CD14-positive monocyte (primary cell): ENCODE measurements around the gene APCDD1L. TPM values are rescaled to one million over a fixed set of nuclear protein-coding genes. Genes with fewer than 3 reads are reported as not detected.

ENCODE experiments used
- DNase-seq, 3 donors: peaks; one replicate each; pipeline ENCODE4 v3.0.0-alpha.2; 2011 to 2022
- H2AFZ ChIP-seq: 2 replicates; pipeline ENCODE4 v1.6.0; 2012; ENCODE audit warnings: mild to moderate bottlenecking, low read depth, low read length, inconsistent platforms; ENCODE audit not compliant: insufficient read depth, poor library complexity, severe bottlenecking
- H3K27ac ChIP-seq, 2 donors: 1 replicate in 1 of 2; 2 replicates in 1 of 2; pipeline ENCODE4 v1.5.1; 2012 to 2013; ENCODE audit warnings: low read length in 2 of 2, control low read depth in 1 of 2, inconsistent platforms in 1 of 2, low read depth in 1 of 2, mild to moderate bottlenecking in 1 of 2
- H3K27me3 ChIP-seq, 2 donors: one replicate each; pipeline versions ENCODE4 v1.6.0 to v1.6.1; 2011 to 2013; ENCODE audit warnings: low read length in 2 of 2; ENCODE audit not compliant: control insufficient read depth in 2 of 2, insufficient read depth in 2 of 2
- H3K36me3 ChIP-seq, 2 donors: replicated peaks in 1 of 2; 1 replicate in 1 of 2; 2 replicates in 1 of 2; pipeline versions ENCODE4 v1.5.1 to v1.6.1; 2012 to 2013; ENCODE audit warnings: low read length in 2 of 2, control low read depth in 1 of 2, inconsistent platforms in 1 of 2, mild to moderate bottlenecking in 1 of 2; ENCODE audit not compliant: insufficient read depth in 2 of 2, control insufficient read depth in 1 of 2
- H3K4me1 ChIP-seq, 2 donors: 1 replicate in 1 of 2; 2 replicates in 1 of 2; pipeline versions ENCODE4 v1.5.1 to v1.6.1; 2012 to 2013; ENCODE audit warnings: low read length in 2 of 2, control low read depth in 1 of 2, inconsistent platforms in 1 of 2, mild to moderate bottlenecking in 1 of 2, moderate library complexity in 1 of 2; ENCODE audit not compliant: insufficient read depth in 2 of 2, control insufficient read depth in 1 of 2
- H3K4me2 ChIP-seq: replicated peaks from 2 replicates; pipeline ENCODE3; 2012; ENCODE audit warnings: low read length, moderate library complexity, mild to moderate bottlenecking; ENCODE audit not compliant: poor library complexity, severe bottlenecking; ENCODE audit errors: extremely low read depth
- H3K4me3 ChIP-seq, 3 experiments: fragments of 200-600 bp in 1 of 3; sonication (generic) in 1 of 3; replicated peaks in 1 of 3; 1 replicate in 2 of 3; 2 replicates in 1 of 3; pipeline ENCODE4 v1.5.1; 2011 to 2013; ENCODE audit warnings: low read length in 3 of 3, mild to moderate bottlenecking in 3 of 3, control low read depth in 2 of 3, low read depth in 2 of 3, inconsistent platforms in 1 of 3, moderate library complexity in 1 of 3
- H3K79me2 ChIP-seq: 2 replicates; pipeline ENCODE4 v1.6.0; 2012; ENCODE audit warnings: mild to moderate bottlenecking, control low read depth, inconsistent platforms, low read length, moderate library complexity; ENCODE audit not compliant: insufficient read depth
- H3K9ac ChIP-seq: 2 replicates; pipeline ENCODE4 v1.6.0; 2017; ENCODE audit warnings: low read length, mild to moderate bottlenecking; ENCODE audit not compliant: insufficient read depth, poor library complexity, severe bottlenecking
- H3K9me3 ChIP-seq, 2 donors: replicated peaks in 1 of 2; 1 replicate in 1 of 2; 2 replicates in 1 of 2; pipeline versions ENCODE4 v1.5.1 to v1.6.1; 2012 to 2013; ENCODE audit warnings: low read length in 2 of 2, control low read depth in 1 of 2; ENCODE audit not compliant: control insufficient read depth in 1 of 2, insufficient read depth in 1 of 2
- H4K20me1 ChIP-seq: 2 replicates; pipeline ENCODE4 v1.6.0; 2012; ENCODE audit warnings: mild to moderate bottlenecking, low read length, control low read depth, moderate library complexity; ENCODE audit not compliant: insufficient read depth
- H3K27ac Mint-ChIP-seq, 7 donors: one replicate each; pipeline ENCODE4 v1.8.0; 2020; ENCODE audit warnings: mild to moderate bottlenecking in 7 of 7, mixed read lengths in 7 of 7, moderate library complexity in 6 of 7, inconsistent platforms in 2 of 7
- H3K27me3 Mint-ChIP-seq, 3 donors: one replicate each; pipeline ENCODE4 v1.8.0; 2021 to 2022; ENCODE audit warnings: low read depth in 3 of 3, mild to moderate bottlenecking in 3 of 3, mixed read lengths in 3 of 3, moderate library complexity in 3 of 3, inconsistent platforms in 1 of 3
- H3K36me3 Mint-ChIP-seq, 2 donors: one replicate each; pipeline ENCODE4 v1.8.0; 2020; ENCODE audit warnings: mixed read lengths in 2 of 2, inconsistent platforms in 1 of 2, mild to moderate bottlenecking in 1 of 2
- H3K4me1 Mint-ChIP-seq: one replicate; pipeline ENCODE4 v1.8.0; 2020; ENCODE audit warnings: mild to moderate bottlenecking, mixed read lengths
- H3K4me3 Mint-ChIP-seq, 2 donors: one replicate each; pipeline ENCODE4 v1.8.0; 2020; ENCODE audit warnings: mild to moderate bottlenecking in 2 of 2, mixed read lengths in 2 of 2, moderate library complexity in 1 of 2
- H3K9me3 Mint-ChIP-seq, 7 donors: one replicate each; pipeline ENCODE4 v1.8.0; 2020 to 2022; ENCODE audit warnings: mixed read lengths in 7 of 7, mild to moderate bottlenecking in 6 of 7, moderate library complexity in 6 of 7, inconsistent platforms in 2 of 7
- WGBS: methylation state at CpG from one replicate; pipeline ENCODE4 v1.1.5; 2013; ENCODE audit warnings: missing lambda C conversion rate; ENCODE audit not compliant: insufficient coverage; 5-methylcytosine and 5-hydroxymethylcytosine counted together
- intact Hi-C, 2 donors: fragments of 100-400 bp; cut with micrococcal nuclease; formaldehyde crosslinking; loops; one replicate each; pipeline versions ENCODE4 v1.15.0 to v1.15.1; 2023
- polyA plus RNA-seq, 3 donors: library from polyadenylated mRNA; depleted of rRNA in 1 of 3; unstranded in 2 of 3; stranded (reverse) in 1 of 3; fragments of 300-500 nt in 2 of 3; fragments of >200 nt in 1 of 3; fragmentation: Illumina TruSeq in 2 of 3; gene quantifications; 1 replicate in 2 of 3; 2 replicates in 1 of 3; pipeline ENCODE4 v1.2.3, GENCODE V29; 2012 to 2021
- TF ChIP-seq, protein P1 (sequence below): fragments of 200-600 bp; IDR thresholded peaks from one replicate; pipeline ENCODE4 v1.8.0; 2022; ENCODE audit warnings: antibody characterized with exemption, mild to moderate bottlenecking

Gene APCDD1L
- polyA plus RNA-seq, 3 donors = not detected

DNA sequence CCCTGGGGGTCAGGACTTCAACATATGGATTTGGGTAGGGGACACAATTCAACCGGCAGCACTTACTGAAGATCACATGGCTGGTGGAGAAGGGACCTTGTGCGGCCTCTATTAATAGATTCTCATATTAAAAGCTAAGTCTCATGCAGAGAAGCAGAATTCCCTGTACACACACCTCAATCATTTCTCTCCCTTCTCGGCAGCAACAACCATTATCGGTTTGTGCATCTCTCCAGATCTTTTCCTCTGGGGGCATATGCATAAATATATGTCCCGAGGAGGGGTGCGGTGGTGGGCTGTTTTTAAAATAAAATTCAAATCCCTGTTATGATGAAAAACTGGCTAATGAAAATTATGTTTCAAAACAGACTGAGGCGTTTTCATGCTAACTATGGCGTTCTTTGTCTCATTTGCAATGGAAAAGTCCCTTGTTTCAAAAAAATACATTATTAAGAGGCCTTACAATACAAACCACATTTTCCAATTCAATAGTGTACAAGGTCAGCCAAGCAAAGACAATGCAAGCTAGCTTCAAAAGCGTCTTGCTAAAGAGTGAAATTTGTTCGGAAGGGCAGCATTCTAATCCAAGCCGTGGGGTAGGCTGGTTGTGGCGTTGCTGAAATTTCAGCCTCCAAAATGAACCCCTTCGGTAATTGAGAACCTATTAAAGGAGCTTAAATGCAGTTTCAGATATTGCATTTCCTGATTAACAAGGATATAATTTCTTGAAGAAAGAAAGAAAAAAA is 17.3 kb downstream of the APCDD1L start:
- Mint-ChIP-seq H3K4me3 (no peak overlapping the region), H3K9me3 (peaks cover 4 to 9% (median 6%) of the 10 kb centered on the region in 7 donors), H3K36me3 (no peaks in the 10 kb centered on the region), H3K27me3 (peaks cover 4 to 13% (median 4%) of the 10 kb centered on the region in 3 donors), H3K27ac (no peak overlapping the region), H3K4me1 (no peaks in the 10 kb centered on the region)
- DNase-seq = no peak
- Histone ChIP-seq H3K27ac (no peak overlapping the region), H2AFZ (no peak overlapping the region), H3K27me3 (no peaks in the 10 kb centered on the region), H3K4me1 (no peaks in the 10 kb centered on the region), H3K9me3 (peaks cover 0 to 3% of the 10 kb centered on the region in 2 donors), H3K4me3 (no peak overlapping the region), H3K4me2 (no peak overlapping the region), H3K9ac (no peak overlapping the region), H3K36me3 (no peaks in the 10 kb centered on the region), H4K20me1 (no peaks in the 10 kb centered on the region), H3K79me2 (no peaks in the 10 kb centered on the region)
- 100% methylated on average over 10 of the region's 13 CpGs for WGBS
- intact Hi-C loops = no loop called here
- TF ChIP-seq, protein P1, sequence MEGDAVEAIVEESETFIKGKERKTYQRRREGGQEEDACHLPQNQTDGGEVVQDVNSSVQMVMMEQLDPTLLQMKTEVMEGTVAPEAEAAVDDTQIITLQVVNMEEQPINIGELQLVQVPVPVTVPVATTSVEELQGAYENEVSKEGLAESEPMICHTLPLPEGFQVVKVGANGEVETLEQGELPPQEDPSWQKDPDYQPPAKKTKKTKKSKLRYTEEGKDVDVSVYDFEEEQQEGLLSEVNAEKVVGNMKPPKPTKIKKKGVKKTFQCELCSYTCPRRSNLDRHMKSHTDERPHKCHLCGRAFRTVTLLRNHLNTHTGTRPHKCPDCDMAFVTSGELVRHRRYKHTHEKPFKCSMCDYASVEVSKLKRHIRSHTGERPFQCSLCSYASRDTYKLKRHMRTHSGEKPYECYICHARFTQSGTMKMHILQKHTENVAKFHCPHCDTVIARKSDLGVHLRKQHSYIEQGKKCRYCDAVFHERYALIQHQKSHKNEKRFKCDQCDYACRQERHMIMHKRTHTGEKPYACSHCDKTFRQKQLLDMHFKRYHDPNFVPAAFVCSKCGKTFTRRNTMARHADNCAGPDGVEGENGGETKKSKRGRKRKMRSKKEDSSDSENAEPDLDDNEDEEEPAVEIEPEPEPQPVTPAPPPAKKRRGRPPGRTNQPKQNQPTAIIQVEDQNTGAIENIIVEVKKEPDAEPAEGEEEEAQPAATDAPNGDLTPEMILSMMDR = no peak

DNA sequence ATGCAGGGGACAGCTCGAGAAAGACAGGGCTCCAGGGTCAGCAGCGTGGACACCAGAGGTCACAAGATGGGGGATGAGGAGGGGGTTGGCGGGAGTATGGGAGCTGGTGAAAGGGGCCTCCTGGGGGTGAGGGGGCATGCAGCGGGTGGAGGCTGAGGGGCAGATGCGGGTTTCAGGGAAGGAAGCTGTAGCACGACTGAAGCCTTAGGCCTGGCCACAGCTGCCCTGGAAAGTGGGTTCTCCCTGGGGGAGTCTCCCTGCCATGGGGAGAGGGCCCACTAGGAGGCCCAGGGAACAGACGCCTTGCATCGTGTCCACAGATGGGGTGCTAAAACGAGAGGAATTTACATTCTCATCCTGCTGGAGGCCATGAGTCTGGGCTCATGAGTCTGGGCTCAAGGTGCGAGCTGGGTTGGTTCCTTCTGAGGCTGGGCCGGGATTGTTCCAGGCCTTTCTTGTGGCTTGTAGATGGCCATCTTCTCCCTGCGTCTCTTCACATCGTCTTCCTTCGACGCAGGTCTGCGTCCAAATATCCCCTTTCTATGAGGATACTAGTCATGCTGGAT is 18.0 kb downstream of the APCDD1L start:
- no peaks in the 10 kb centered on the region for H3K36me3 Mint-ChIP-seq
- 92% methylated on average over 16 of the region's 16 CpGs for WGBS
- H3K27ac ChIP-seq = no peak overlapping the region
- intact Hi-C loops = no loop called here
- H4K20me1 ChIP-seq = no peaks in the 10 kb centered on the region
- H3K9ac ChIP-seq = no peak overlapping the region
- TF ChIP-seq, protein P1 = no peak
- H3K79me2 ChIP-seq = no peaks in the 10 kb centered on the region
- DNase-seq = no peak
- no peak overlapping the region for H3K27ac Mint-ChIP-seq
- H2AFZ ChIP-seq = no peak overlapping the region
- H3K4me3 ChIP-seq = no peak overlapping the region
- no peaks in the 10 kb centered on the region for H3K9me3 ChIP-seq
- H3K27me3 ChIP-seq = no peaks in the 10 kb centered on the region
- no peaks in the 10 kb centered on the region for H3K4me1 Mint-ChIP-seq
- peaks cover 4 to 16% (median 4%) of the 10 kb centered on the region in 3 donors for H3K27me3 Mint-ChIP-seq
- H3K36me3 ChIP-seq = no peaks in the 10 kb centered on the region
- H3K9me3 Mint-ChIP-seq = peaks cover 0 to 6% (median 4%) of the 10 kb centered on the region in 7 donors
- H3K4me2 ChIP-seq = no peak overlapping the region
- H3K4me1 ChIP-seq = no peaks in the 10 kb centered on the region
- no peak overlapping the region for H3K4me3 Mint-ChIP-seq
